HG03159 (cell line): Measurements from ENCODE around the gene NPR1.
"Not testable (repeated sequence)": the region's sequence is repeated elsewhere in the genome, so short reads cannot be mapped to it uniquely, and the experiment has no call there.

Source experiments
- ATAC-seq: cut with Tn5 transposase; IDR thresholded peaks from one replicate; pipeline ENCODE4 v1.9.1; 2021; ENCODE audit warnings: mild to moderate bottlenecking, moderate library complexity; ENCODE audit not compliant: unreplicated experiment

The NPR1 gene

GRCh38 chr1:153649137-153649862 lies 29.2 kb upstream of the NPR1 start:
- no peak for ATAC-seq

- ATAC-seq: no peak
These were observed 28.6 kb upstream of the NPR1 start for GRCh38 chr1:153649863-153650235.

DNA sequence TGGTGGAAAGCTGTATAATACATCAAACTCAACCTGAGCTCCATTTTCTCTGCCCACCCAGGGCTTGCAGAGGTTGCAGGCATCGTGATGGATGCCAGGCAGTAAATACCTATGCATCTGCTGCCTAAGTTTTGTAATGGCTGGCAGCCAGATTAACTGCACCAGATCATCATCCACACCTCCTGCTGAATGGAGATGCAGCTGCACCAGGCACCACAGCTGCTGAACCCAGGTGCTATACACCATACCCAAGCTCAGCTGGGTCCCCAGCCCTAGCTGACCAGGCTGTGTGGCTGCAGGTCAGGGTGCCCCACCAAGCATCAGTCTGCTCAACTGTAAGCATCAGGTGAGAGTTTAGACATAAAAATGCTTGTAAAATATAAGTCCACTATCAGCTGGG lies 26.7 kb upstream of the NPR1 start:
- ATAC-seq: no peak

GRCh38 chr1:153652805-153653500 lies 25.5 kb upstream of the NPR1 start:
- ATAC-seq: no peak

GRCh38 chr1:153655333-153655732 lies 23.2 kb upstream of the NPR1 start:
- no peak for ATAC-seq

DNA sequence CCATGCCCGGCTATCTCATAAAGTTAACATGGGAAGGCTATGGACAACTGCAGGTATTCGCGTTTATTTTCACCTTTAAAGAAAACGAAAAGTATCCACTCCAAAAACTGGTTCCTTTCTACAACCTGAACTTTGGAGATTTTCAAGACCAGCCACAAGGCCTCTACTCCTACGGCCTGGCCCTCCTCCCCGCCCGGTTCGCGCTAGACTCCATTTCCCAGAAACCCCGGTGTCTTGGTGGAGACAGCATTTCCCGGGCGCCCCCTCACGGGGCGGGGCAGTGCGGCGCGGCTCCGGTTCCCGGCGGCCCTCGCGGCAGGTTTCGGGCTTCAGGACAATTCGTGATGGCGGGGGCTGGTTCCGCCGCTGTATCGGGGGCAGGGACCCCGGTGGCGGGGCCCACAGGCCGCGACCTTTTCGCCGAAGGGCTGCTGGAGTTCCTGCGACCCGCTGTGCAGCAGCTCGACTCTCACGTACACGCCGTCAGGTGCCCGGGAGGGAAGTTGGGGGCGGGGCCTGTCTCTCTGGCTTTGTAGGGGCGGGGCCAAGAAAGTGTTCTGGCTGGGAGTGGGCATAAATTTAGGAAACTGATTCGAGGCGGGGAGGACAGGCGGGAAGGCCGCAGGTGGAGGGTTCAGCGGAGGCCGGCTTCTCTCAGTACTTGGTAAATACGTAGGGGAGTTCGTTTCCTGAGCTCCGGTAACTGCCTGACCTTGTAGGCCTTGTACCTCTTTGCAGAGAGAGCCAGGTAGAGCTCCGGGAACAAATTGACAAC lies 19.9 kb upstream of the NPR1 start, which contains the start of gene SNAPIN:
Gene SNAPIN (plus strand): TSS at position 304 of the 775 bp plus-strand sequence. CDS start 41 bp downstream, at position 345.
- peak; percentile 89 for ATAC-seq

- ATAC-seq: no peak
These were observed 19.3 kb upstream of the NPR1 start for GRCh38 chr1:153659175-153659534.

- ATAC-seq: no peak
These were observed 18.8 kb upstream of the NPR1 start for GRCh38 chr1:153659656-153660055.

- no peak for ATAC-seq
These were observed 17.3 kb upstream of the NPR1 start for GRCh38 chr1:153661111-153661708.

DNA sequence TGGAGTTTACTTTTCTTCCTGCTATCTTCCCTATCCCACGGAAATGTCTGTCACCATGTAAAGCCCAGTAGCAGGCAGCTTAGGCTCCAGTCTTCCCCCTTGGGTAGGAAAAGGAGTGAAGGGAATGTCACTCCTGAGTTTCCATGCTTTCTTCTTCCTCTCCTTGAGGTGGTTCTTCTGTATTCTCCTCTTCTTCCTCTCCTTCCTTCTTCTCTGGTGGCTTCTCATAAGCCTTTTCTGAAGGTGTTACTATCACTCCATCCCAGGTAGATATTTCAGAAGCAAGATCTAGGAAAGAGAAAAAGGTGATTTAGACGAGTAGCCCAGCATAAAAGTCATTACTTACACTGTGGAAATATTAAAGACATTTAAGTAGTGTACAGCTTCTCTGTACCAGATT lies 16.2 kb upstream of the NPR1 start:
- ATAC-seq: no peak

- ATAC-seq: no peak
These were observed 15.3 kb upstream of the NPR1 start for GRCh38 chr1:153663211-153663610.

DNA sequence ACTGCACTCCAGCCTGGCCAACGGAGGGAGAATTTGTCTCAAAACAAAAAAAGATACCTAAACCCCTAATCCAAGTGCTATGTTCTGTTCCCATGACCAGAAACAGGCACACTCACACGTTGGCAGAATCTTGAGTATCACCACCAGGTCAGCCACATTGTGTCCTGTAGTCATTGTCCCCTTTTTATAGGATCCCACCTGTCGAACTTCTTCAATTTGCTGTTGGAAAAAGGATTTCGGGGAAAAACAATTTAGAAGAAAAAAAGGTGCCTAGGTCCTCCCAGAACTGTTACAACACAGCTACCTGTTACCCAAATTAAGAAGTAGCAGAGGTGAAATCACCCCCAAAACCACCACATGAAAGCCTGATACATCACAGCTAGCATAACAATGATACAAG lies 11.0 kb upstream of the NPR1 start:
- ATAC-seq: no peak

DNA sequence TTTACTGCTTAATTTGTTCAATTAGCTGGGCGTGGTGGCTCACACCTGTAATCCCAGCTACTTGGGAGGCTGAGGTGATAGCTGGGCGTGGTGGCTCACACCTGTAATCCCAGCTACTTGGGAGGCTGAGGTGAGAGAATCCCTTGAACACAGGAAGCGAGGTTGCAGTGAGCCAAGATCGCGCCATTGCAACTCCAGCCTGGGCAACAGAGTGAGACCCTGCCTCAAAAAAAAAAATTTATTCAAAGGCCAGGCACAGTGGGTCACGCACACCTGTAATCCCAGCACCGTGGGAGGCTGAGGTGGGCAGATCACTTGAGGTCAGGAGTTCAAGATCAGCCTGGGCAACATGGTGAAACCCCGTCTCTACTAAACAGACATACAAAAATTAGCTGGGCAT lies 9.8 kb upstream of the NPR1 start:
- not testable (repeated sequence) for ATAC-seq

DNA sequence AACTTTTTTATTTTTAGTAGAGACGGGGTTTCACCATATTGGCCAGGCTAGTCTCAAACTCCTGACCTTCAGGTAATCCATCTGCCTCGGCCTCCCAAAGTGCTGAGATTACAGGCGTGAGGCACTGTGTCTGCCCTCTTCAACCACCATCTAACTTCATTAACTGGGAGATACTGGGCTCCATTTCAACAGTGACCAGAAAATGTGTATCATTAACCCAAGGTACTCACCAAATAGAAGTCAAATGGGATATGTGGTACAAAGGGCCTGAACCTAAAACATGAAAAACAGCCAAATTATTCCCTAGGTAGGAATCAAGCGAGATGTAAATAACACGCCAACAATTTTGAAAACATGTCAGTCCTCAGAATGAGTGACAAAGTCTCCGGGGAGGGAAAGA lies 8.9 kb upstream of the NPR1 start:
- no peak for ATAC-seq

GRCh38 chr1:153670257-153670858 lies 8.1 kb upstream of the NPR1 start:
- peak; percentile 1 for ATAC-seq

- peak; percentile 86 for ATAC-seq
These were observed 7.4 kb upstream of the NPR1 start, which contains the start of gene ILF2 for GRCh38 chr1:153670859-153671627. TSS of gene ILF2 (minus strand) at chr1:153670993. CDS start at chr1:153670922, 71 bp downstream.

GRCh38 chr1:153671628-153672353 lies 6.7 kb upstream of the NPR1 start:
- ATAC-seq: peak; percentile 16

GRCh38 chr1:153673511-153673910 lies 5.0 kb upstream of the NPR1 start:
- no peak for ATAC-seq

DNA sequence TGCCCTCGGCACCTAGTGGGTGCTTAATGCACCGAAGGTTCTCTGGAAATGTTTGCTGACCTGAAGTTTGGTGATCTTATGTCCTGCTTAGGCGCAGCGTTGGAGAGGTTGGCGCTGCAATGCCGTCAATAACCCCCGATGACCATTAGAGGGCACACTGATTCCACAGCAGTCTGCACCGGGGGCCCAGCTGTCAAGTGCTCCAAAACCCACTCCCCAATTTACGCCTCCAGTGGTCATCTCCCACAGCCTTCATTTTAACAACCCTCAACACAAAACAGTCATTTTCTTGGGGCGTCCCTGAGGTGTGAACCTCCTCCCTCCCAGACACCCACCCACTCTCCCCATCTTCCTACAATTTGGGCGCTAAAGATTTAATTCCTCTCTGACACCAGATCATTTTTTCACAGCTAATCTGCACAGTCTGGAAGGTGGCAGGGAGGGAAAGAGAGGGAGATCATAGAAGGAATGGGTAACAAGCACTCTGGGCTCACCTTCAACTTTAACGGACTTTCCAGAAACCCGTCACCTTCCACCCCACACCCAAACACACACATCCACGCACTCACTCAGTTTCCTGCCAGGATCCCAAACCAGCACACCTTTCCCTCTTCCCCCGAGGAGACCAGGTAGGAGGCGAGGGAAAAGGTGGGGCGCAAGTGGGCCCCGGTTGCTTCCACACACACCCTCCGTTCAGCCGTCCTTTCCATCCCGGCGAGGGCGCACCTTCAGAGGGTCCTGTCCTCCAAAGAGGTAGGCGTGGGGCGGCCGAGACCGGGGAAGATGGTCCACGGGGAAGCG lies 570 bp upstream of the NPR1 start:
- ATAC-seq: no peak
